GM18907 (cell line): ENCODE measurements around the gene SPATA25.

Source experiments
- ATAC-seq: cut with Tn5 transposase; IDR thresholded peaks from one replicate; pipeline ENCODE4 v1.9.1; 2021; ENCODE audit warnings: mild to moderate bottlenecking, moderate library complexity; ENCODE audit not compliant: unreplicated experiment

The SPATA25 gene

GRCh38 chr20:45867136-45867818, 20.1 kb downstream of the SPATA25 start:
- no peak for ATAC-seq

- no peak for ATAC-seq
Measured at GRCh38 chr20:45866454-45866853, 21.0 kb downstream of the SPATA25 start.

DNA sequence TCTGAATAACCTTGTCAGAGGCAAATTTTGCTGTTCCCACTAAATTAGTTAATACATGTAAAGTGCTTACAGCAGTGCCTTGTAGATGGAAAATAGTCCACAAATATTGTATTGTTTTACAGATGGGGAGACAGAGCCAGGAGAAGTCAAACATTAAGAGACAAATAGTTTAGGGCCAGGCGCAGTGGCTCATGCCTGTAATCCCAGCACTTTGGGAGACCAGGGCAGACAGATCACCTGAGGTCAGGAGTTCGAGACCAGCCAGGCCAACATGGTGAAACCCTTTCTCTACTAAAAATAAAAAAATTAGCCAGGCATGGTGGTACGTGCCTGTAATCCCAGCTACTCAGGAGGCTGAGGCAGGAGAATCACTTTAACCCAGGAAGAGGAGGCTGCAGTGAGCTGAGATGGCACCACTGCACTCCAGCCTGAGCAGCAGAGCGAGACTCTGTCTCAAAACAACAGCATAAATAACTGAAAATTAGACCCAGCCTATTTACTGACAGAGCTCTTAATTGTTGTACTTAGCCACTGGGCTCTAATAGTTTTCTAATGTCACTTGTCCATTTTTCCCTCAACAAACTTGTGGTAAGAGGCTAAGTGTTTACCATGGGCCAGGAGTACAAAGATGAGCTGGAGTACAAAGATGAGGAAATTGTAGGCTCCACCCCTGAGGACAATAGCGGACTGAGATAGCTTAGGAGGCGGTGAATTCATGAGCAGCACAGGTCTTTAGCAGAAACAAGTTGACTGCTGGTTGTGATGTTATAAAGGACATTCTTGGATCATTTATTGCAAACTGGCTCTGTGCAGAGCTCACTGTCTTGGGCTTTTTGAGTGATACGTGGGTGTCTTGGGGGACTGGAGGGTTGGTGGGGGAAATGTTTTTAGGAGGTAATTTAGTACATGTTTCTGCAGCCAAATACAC, 23.6 kb downstream of the SPATA25 start:
- no peak for ATAC-seq

GRCh38 chr20:45861221-45862075, 26.0 kb downstream of the SPATA25 start:
- ATAC-seq, result no peak

- ATAC-seq, result no peak
Measured at GRCh38 chr20:45860560-45861220, 26.7 kb downstream of the SPATA25 start.

- no peak for ATAC-seq
Measured at GRCh38 chr20:45859916-45860315, 27.5 kb downstream of the SPATA25 start.

- peak; percentile 23 for ATAC-seq
Measured at GRCh38 chr20:45857882-45858216, 29.6 kb downstream of the SPATA25 start.

DNA sequence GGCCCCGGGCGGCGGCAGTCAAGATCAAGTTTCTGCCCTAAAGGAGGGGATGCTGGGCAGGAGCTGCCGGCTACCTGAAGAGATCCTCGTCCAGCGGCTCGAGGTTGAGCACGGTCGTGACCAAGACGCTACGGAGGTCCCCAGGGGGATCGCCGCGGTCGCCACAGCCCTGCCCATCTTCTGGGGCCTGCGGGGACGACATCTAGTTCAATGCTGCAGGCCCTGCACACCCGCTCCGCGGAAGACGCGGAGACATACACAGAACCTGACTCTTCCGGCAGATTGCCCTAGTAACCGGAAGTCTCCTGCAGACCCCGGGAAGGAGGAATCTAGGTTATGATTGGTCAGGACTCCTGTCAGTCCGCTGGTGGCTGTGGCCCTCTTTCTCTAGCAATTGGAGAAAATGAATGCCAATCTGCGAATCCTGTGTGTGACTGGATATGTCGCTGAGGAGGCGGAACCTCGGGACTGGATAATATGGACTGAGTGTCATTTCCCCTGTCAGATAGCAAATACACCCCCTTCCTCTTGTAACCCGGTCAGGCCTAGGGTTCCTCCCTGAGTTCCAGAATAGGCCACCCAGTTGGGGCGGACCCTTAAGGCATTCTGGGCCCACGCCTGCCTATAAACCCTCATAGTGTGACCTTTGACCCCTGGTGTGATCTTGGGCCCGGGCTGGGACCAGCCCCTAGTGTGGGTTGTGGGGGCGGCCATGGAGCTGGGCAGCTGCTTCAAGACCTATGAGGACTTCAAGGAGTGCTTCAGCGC, 30.1 kb downstream of the SPATA25 start, which contains the start of the genes ACOT8 and ZSWIM3:
TSS of gene ACOT8 (minus strand) at position 279 of the 768 bp plus-strand sequence. CDS start at position 202, 77 bp downstream.
TSS of gene ZSWIM3 (plus strand) at position 501 of the 768 bp plus-strand sequence. CDS start at position 713, 212 bp downstream.
- peak; percentile 95 for ATAC-seq

DNA sequence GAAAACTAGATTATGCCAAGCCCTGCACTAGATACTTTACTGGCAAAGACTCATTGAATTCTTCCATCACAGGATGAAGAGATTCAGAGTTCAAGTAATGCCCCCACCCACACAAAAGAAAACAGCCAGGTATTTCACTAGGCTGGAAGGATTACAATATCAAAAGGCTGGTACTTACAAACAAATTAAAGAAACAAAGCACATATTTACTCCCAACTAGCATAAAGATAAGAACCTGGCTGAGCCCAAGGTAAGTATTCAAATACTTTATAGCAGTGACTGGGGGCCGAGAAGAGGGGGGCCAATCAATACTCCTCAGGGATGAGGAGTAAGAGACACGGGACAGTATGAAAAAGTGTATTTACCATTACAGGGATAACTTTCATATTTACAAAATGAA, 33.9 kb downstream of the SPATA25 start:
- ATAC-seq, result no peak

DNA sequence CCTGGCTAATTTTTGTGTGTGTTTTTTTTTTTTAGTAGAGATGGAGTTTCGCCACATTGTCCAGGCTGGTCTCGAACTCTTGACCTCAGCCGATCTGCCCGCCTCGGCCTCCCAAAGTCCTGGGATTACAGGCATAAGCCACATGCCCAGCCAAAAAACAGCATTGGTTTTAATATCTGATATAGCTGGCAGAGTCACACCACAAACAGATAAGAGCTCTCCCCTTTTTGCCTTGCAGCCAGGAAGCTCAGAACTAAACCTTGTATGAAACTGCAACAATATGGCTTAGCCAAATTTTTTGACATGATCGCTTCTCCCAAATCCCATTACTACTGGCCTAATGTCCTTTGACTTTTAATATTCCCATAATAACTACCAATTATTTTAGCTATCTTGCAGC, 35.1 kb downstream of the SPATA25 start:
- ATAC-seq, result no peak

- no peak for ATAC-seq
Measured at GRCh38 chr20:45851501-45851900, 35.9 kb downstream of the SPATA25 start.

GRCh38 chr20:45850926-45851325, 36.5 kb downstream of the SPATA25 start:
- no peak for ATAC-seq

- ATAC-seq, result no peak
Measured at GRCh38 chr20:45850238-45850637, 37.2 kb downstream of the SPATA25 start.

DNA sequence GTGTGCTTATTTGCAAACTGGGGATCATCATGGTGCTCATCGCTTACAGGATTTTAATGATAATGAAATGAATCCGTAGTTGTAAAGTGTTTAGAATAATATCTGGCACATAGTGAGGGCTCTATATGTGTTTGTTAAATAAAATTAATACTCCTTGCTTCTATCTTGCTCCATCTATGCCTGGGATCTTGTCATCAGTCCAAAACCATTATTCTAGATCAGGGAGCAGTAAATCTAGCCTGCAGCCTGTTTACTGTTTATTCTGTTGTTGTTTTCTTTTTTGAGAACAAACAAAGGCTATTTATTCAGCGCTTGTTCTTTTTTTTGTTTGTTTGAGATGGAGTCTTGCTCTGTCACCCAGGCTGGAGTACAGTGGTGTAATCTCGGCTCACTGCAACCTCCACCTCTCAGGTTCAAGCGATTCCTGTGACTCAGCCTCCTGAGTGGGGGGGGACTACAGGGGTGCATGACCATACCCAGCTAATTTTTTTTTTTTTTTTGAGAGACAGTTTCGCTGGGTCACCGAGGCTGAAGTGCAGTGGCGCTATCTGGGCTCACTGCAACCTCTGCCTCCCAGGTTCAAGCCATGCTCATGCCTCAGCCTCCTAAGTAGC, 38.3 kb downstream of the SPATA25 start:
- ATAC-seq, result no peak

DNA sequence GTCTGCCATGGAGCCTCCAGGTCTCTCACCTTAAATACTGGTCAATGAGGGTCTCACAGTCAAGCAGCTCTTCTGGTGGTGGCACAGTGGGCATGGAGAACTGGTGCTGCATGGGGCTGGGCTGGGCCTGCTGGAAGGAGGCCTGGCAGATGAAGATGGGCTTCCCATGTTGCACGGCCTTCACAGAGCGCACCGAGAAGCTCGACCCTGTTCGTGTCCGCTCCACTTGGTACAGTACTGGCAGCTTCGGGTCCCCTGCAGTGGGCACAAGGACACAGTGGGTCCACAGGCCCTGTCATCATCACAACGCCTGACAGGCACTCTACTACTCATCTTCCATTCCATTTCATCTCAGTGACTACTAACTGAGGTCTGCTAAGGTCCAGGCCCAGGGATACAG, 39.0 kb downstream of the SPATA25 start:
- ATAC-seq, result no peak

DNA sequence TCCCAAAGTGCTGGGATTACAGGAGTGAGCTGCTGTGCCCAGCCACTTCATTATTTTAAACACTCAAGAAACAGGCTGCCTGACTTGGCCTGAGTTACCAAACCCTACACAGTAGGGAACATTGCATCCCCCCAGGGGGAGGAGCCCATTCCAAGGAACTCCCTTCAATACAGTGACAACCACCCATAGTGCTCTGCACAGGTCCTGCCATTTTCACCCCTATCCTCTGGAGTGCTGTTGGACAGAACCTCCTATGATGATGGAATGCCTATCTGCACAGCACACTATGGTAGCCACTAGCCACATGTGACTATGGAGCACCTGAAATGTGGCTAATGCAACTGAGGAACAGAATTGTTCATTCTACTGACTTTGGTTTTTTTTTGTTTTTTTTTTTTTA, 42.0 kb downstream of the SPATA25 start:
- ATAC-seq, result no peak

GRCh38 chr20:45843506-45843905, 43.9 kb downstream of the SPATA25 start:
- no peak for ATAC-seq

DNA sequence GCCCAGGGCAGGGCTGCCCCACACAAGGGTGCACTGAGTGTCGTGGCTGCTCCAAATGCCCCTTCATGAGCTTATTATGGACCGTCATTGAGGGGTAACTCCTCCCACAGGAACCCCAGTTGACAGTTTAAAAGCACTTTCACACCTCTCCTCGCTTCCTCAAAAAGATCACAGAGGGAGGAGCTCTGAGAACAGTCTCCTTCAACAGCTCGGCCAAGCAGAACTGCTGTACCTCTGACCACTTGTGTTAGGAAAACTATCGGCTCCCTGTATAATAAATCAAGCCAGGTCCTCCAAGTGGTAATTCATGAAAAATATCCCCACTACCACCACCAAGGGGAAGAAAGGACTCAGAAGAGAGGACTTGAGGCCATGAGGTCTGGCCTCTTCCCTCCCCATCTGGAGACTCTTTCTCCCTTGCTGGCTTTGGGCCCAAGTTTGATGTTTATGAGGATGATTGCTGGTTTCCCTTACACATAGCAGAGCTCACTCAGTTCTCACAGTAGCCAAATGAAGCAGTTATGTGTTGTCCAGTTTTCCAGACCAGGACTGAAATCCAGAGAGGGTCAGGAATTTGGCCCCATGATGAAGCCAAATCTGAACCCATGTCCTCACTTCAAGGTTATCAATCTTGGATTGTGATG, 45.1 kb downstream of the SPATA25 start:
- ATAC-seq, result no peak
